Nephron progenitor cell (in vitro differentiated cells): Measurements from ENCODE around the gene HS3ST4.

Source experiments
- DNase-seq: peaks from one replicate; pipeline ENCODE4 v3.0.0; 2021
- H3K27ac Mint-ChIP-seq: 2 replicates; pipeline ENCODE4 v1.8.0; 2021; ENCODE audit warnings: mild to moderate bottlenecking, moderate library complexity, mixed read lengths
- H3K27me3 Mint-ChIP-seq: 2 replicates; pipeline ENCODE4 v1.8.0; 2021; ENCODE audit warnings: mild to moderate bottlenecking, low read depth, mixed read lengths; ENCODE audit not compliant: poor library complexity
- H3K36me3 Mint-ChIP-seq: 2 replicates; pipeline ENCODE4 v1.8.0; 2021; ENCODE audit warnings: low read depth, mixed read lengths
- H3K4me1 Mint-ChIP-seq: 2 replicates; pipeline ENCODE4 v1.8.0; 2021; ENCODE audit warnings: mixed read lengths
- H3K4me3 Mint-ChIP-seq: 2 replicates; pipeline ENCODE4 v1.8.0; 2021; ENCODE audit warnings: mild to moderate bottlenecking, moderate library complexity, mixed read lengths
- H3K9me3 Mint-ChIP-seq: 2 replicates; pipeline ENCODE4 v1.8.0; 2021; ENCODE audit warnings: mild to moderate bottlenecking, moderate library complexity, mixed read lengths
- TF ChIP-seq, protein P1 (sequence below): fragments of 200-600 bp; sonication (generic); IDR thresholded peaks from 2 replicates; pipeline ENCODE4 v1.5.0; 2021; ENCODE audit warnings: antibody characterized with exemption

The HS3ST4 gene

DNA sequence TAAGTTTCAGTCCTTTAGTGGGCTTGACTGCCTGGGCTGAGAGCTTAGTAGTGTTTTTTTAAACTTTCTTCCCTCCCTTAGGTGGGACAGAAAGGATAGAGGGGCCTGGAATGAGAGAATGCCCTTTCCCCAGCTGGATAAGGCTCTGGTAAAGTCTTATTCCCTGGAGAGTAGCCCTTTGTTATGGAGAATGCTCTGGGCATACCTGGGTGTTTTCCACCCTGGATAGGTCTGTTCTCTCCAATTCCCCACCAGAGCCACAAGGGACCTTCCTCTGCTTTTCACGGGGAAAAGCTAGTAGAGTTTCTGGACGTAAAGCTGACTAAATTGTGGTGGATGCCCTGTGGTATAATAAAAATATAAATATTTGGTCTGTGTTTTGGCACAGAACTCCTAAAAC, 164.1 kb downstream of the HS3ST4 start:
- no peak overlapping the region for H3K27ac Mint-ChIP-seq
- peaks cover 18% of the 10 kb centered on the region for H3K9me3 Mint-ChIP-seq
- TF ChIP-seq, protein P1, sequence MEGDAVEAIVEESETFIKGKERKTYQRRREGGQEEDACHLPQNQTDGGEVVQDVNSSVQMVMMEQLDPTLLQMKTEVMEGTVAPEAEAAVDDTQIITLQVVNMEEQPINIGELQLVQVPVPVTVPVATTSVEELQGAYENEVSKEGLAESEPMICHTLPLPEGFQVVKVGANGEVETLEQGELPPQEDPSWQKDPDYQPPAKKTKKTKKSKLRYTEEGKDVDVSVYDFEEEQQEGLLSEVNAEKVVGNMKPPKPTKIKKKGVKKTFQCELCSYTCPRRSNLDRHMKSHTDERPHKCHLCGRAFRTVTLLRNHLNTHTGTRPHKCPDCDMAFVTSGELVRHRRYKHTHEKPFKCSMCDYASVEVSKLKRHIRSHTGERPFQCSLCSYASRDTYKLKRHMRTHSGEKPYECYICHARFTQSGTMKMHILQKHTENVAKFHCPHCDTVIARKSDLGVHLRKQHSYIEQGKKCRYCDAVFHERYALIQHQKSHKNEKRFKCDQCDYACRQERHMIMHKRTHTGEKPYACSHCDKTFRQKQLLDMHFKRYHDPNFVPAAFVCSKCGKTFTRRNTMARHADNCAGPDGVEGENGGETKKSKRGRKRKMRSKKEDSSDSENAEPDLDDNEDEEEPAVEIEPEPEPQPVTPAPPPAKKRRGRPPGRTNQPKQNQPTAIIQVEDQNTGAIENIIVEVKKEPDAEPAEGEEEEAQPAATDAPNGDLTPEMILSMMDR: no peak
- H3K4me1 Mint-ChIP-seq: peaks cover 18% of the 10 kb centered on the region
- no peak for DNase-seq
- no peaks in the 10 kb centered on the region for H3K27me3 Mint-ChIP-seq
- H3K36me3 Mint-ChIP-seq: no peaks in the 10 kb centered on the region
- H3K4me3 Mint-ChIP-seq: no peak overlapping the region

DNA sequence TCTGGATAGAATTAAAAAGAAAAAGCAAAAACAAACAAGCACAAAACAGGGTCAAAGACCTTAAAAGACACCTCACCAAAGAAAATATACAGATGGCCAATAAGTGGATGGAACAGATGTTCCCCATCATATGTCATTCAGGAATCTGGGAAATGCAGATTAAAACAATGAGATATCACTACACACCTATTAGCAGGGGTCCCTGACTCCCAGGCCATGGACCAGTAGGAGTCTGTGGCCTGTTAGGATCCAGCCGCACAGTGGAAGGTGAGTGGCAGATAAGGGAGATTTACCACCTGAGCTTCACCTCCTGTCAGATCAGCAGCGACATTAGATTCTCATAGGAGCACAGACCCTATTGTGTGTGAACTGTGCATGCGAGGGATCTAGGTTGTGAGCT, 167.9 kb downstream of the HS3ST4 start:
- no peak overlapping the region for H3K27ac Mint-ChIP-seq

DNA sequence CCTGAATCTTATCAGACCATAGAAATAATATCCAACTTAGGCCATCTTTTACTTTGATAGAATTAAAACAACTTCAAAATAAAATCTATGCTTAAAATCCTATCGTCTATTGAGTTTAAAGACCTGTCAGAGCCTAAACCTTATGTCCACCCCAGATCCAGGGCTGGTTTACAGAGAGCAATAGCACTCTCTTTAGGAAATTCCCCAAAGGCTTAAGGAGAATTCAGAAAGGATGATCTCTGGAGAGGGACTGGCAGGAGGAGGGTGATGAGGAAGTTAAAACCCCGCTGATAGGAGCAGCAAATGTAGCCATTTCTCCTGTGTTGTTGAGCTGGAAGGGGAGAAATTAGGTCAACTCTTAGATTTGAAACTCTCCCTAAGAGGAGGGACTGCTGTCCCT, 175.3 kb downstream of the HS3ST4 start:
- H3K36me3 Mint-ChIP-seq: peaks cover 9% of the 10 kb centered on the region
- TF ChIP-seq, protein P1: no peak
- peaks cover 24% of the 10 kb centered on the region for H3K4me1 Mint-ChIP-seq
- no peak for DNase-seq
- H3K9me3 Mint-ChIP-seq: peaks cover 17% of the 10 kb centered on the region
- no peak overlapping the region for H3K4me3 Mint-ChIP-seq
- H3K27ac Mint-ChIP-seq: no peak overlapping the region
- H3K27me3 Mint-ChIP-seq: peaks cover 5% of the 10 kb centered on the region

More for the DNA sequence above, 167.9 kb downstream of the HS3ST4 start:
- peaks cover 26% of the 10 kb centered on the region for H3K9me3 Mint-ChIP-seq
- DNase-seq: no peak
- H3K36me3 Mint-ChIP-seq: peaks cover 4% of the 10 kb centered on the region
- no peaks in the 10 kb centered on the region for H3K27me3 Mint-ChIP-seq
- peaks cover 24% of the 10 kb centered on the region for H3K4me1 Mint-ChIP-seq
- TF ChIP-seq, protein P1: no peak
- no peak overlapping the region for H3K4me3 Mint-ChIP-seq

DNA sequence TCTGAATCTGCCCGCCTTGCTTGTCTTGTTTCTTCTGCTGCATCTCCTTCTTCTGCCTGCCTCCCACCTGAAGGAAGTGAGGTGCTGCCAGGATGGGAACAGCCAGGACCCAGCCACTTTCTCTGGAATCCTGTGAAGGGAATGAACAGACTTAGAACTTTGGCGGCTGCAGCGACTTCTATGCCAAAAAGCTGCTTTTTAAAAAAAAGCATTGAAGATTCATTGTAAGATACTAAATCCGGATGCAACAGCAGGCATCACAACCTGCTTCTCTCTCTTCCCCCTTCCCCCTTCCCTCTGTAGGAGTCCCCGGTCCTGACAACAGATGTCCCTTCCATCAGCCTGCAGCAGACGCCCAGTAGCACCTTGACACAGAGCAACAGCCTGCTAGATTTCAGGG, 176.3 kb downstream of the HS3ST4 start:
- Mint-ChIP-seq H3K4me3 (peak overlapping the region; percentile 55), H3K9me3 (peaks cover 17% of the 10 kb centered on the region), H3K27me3 (peaks cover 5% of the 10 kb centered on the region)

DNA sequence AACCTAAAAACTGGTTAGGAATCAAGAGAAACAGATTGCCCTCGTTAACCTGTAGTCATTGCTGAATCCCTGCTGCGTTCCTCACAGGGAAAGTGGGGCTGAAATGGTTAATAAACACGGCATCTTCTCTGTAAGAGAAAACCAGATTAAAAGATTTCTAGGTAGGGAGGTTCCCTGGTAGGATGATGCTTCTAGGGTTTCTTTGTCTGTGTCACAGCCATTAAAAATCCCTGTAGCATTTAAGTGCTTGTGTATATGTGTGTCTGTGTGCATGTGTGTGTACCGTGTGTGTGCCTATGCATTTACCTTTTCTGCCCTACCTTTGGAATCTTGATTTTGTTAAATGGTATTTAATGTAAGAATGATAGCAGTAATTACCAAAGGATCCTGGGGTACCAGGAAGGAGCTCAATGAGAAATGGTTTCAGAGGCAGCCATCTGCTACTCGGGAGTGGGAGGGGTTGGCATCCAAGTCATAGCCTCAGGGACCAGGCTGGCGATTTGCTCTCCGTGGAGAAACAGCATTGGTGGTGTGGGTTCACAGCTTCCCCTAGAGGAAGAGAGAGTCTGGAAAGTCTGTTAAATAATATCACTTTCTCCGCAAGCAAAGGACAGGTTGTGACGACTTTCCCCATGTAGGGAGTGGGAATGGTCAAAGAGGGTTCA, 177.1 kb downstream of the HS3ST4 start:
- H3K27ac Mint-ChIP-seq: peak overlapping the region; percentile 52
- H3K27me3 Mint-ChIP-seq: peaks cover 8% of the 10 kb centered on the region
- TF ChIP-seq, protein P1: no peak
- peaks cover 24% of the 10 kb centered on the region for H3K4me1 Mint-ChIP-seq
- H3K36me3 Mint-ChIP-seq: peaks cover 8% of the 10 kb centered on the region
- no peak for DNase-seq
- H3K4me3 Mint-ChIP-seq: no peak overlapping the region
- peaks cover 13% of the 10 kb centered on the region for H3K9me3 Mint-ChIP-seq

More for the DNA sequence above, 176.3 kb downstream of the HS3ST4 start:
- DNase-seq: no peak
- TF ChIP-seq, protein P1: no peak
- Mint-ChIP-seq H3K27ac (peak overlapping the region; percentile 75), H3K4me1 (peaks cover 24% of the 10 kb centered on the region), H3K36me3 (peaks cover 9% of the 10 kb centered on the region)
